Germinal center (tissue), 1 donor: ENCODE results near the gene AGAP1.

ENCODE experiments used
- DNase-seq: peaks from one replicate; pipeline ENCODE4 v3.0.0; 2012; ENCODE audit warnings: mixed read lengths, low spot score

The AGAP1 gene

DNA sequence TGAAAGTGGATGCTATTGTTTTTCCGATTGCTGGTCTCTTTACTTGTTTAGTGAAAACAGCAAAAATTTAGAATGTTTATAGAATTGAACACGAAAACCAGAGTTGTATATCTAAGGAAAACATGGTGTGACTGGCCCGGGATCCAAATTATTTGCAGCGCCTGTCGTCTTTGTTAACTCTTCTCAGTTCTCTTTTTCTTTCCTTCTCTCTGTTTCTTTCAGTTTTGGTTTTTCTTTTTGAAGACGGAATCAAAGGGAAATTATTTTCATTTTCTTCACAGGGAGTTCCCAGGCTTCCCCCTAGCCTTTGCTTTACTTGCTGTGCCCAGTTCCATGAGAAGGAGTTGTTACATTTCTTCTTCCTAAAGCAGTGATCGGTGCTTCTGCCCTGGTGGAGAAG is 76.0 kb downstream of the AGAP1 start:
- DNase-seq, result no peak

DNA sequence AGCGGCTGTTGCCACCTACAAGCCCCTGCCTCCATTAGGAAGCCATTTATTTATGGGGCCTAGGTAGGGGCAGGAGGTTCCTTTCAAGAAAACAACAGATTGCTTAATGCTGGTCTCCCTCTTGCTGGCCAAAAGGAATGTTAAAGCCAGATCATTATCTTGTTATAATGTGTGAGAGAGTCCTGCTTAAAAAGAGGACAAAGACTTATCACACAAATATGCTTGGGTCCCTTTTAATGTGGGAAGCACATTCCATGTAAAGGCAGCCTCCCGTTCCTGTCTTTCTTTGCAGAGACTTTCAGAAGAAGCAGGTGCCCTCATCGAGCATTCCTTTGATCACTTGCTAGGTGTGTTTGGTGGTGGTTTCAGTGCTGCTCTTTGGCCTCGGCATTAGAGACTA is 76.4 kb downstream of the AGAP1 start:
- no peak for DNase-seq

- no peak for DNase-seq
These were observed 77.3 kb downstream of the AGAP1 start for GRCh38 chr2:235570966-235571692.

- DNase-seq, result no peak
These were observed 78.7 kb downstream of the AGAP1 start for GRCh38 chr2:235572592-235572991.

DNA sequence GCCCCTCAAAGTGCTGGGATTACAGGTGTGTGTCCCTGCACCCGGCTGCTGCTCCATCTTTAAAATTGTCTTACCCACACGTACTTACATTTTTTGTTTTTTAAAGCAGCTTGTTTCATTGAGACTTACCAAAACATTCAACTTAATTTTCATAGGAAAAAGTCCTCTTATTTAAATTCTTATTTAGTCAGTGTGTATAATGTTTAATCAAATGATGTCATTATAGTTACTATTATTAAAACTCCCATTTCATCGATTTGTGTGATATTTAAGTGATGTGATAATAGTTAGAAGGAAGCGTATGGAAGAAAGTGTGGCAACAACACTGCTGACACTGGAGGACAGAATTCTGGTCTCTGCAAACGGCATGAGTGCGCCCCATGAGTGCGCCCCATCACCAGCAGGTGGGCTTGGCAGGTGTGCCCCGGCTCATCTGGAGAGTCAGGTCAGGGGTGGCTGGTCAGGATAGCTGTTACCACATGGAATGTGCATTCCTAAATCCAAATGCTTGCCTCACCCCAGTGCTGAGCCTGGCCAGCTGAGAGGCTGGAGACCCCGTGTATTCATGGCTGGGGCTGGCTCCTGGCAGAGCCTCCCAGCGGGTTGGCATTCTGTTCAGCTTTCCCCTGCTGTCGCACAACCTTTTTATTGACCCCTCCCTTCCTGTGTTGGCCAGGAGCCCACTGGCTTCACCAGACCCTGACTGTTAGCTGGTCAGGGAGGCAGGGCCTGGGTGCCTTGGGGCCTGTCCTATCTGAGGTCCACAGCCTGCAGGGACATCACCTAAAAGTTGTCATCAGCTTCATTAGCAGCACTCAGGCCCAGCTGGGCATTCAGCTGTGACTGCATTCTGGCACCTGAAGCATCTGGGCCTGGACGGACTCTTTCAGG is 79.7 kb downstream of the AGAP1 start:
- DNase-seq, result no peak

- no peak for DNase-seq
These were observed 81.6 kb downstream of the AGAP1 start for GRCh38 chr2:235575431-235575830.

DNA sequence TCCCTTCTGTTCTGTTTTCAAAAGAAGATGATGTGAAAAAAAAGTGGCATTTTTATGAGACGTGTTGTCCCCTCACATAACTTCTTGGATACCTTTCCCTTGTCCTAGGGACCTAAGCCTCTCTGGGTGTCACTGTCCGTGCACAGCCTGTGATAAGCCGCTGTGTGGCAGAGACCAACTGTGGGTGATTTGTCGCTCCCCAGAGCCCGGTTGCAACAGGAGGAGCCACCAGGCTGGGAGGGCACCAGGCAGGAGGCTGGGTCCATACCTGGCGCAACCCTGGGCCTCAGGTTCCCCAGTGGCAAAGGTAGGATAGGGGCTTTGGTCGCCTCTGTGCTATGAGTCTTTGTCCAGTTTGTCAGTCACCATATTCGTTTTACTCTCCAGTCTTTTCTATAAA is 82.1 kb downstream of the AGAP1 start:
- DNase-seq, result no peak

DNA sequence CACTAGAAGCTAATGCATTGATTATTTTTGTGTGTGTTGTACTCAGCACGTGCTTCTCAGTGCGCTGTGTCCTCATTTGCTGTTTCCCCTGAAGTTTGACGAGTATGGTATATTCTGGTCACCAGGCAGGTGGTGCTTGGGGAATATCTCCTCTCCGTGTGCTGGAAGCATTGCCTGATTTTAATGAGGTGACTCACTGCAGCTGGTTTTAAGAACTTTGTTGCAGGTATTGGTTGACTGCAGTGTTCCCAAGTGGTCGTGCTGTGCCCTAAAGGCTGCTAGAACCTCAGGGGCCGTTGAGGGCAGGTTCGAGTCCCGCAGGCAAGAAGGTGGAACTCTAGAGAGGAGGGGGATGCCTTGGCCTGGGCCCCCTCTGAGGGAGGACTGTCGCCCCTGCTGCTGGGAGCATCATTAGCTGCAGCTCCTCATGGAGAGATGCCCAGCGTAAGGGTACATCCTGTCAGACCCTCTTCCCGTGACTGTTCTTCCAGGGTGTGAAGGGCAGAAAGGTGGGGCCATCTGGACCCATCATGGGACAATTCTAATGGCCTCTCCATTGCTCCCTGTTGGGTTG is 82.6 kb downstream of the AGAP1 start:
- no peak for DNase-seq

DNA sequence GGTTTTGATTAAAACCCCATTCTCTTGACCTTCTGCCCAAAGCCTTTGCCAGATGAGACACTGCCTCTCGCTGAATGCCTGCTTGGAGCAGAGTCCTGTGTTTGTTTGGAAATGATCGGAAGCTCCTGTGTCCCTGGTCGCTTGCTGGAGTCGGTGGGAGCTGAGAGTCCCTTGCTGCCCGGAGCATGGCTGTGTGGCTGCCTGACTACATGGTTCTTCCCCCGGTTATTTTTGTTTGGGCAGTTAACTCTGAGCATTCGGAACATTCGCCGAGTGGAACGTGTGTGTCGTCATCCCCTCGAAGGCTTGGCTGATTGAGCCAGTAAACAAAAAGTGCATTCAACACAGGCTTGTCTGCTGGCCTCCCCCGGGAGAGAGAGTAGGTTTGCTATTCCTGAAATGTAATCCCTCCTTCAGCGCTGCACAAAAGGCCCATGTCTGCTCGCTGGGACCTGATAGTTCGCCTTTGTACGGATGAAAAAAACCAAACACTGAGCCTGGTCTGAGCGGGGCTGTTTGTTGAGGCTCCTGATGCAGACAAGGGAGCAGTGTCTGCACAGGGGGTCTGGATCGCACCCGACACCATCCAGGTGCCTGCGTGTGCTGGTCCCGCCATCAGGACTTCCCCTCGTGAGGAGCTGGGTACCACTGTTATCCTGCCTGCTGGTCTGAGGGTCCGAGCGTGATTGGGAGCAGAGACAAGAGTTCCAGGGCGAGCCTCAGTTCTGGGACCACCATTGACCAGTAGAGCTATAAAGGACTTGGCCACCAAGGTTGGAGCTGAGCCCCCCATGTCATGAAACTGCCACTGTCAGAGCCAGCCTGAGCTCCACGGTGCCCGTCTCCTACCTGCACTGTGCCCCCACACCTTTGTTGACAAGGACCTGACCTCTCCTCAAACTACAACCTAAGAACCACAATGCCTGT is 83.8 kb downstream of the AGAP1 start:
- DNase-seq, result no peak

DNA sequence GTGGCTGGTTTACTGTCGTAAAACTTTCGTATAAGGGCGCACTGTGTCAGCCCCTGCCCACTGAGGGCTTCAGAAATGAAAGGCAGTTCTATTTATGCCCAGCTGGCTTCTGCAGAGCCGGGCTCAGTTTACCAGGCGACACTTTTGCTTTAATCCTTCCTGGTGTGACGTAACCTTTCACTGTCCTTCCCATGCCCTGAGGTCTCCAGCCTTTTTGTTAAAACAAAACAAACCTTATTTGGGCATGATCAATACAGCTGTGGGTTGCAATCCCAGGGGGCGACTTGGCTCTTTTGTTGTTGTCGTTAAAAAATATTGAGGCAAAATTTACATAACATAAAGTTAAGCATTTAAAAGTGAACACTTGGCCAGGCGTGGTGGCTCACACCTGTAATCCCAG is 85.3 kb downstream of the AGAP1 start:
- DNase-seq, result no peak

GRCh38 chr2:235580426-235581157 is 86.7 kb downstream of the AGAP1 start:
- DNase-seq, result no peak

- no peak for DNase-seq
These were observed 88.3 kb downstream of the AGAP1 start for GRCh38 chr2:235582081-235582686.

DNA sequence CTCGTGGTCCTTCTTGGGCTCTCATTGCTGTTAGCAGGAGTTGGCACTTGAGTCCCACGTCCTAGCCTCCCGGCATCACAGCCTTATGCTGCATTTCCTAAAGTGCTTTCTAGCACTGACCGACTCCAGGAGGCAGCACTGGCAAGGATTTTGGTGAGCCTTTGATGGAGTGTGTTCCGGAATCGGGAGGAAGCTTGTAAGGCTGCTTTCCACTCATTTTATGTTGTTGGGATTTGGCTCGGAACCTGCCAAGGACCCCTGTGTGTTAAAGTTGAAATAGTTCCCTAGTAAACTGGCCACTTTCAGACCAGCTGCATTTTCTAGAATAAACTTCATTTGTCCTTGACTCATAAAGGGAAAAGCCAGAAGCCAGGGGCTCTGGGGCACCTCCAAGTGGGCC is 88.9 kb downstream of the AGAP1 start:
- no peak for DNase-seq

GRCh38 chr2:235583144-235583543 is 89.3 kb downstream of the AGAP1 start:
- no peak for DNase-seq

DNA sequence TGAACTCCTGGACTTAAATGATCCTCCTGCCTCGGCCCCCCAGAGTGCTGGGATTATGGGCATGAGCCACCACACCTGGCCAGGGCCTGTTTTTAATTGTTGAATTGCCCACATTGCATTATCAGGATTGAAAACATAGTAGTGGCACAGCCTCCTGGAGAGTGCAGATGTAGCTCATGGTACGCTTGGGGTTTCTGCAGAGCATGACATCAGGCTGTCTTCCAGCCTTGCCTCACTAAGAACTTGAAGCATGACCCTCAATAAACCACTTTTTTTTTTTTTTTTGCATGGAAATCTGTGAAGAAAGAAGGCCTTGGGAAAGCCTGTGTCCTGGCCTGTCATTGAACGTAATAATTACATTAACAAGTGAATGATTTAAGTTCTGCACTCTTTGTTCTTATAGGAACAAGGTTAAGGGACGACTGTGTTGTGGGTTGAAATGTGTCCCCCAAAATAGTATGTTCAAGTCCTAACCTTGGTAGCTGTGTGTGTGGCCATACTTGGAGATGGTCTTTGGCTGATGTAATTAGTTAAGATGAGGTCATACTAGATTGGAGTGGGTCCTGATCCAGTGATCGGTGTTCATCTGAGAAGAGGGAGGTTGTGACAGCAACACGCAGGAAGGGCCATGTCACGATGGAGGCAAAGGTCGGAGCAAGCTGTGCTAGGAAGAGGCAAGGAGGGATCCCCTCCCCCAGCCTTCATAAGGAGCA is 90.2 kb downstream of the AGAP1 start:
- no peak for DNase-seq

- DNase-seq, result no peak
These were observed 90.8 kb downstream of the AGAP1 start for GRCh38 chr2:235584638-235585007.

- no peak for DNase-seq
These were observed 93.4 kb downstream of the AGAP1 start for GRCh38 chr2:235587202-235587601.

DNA sequence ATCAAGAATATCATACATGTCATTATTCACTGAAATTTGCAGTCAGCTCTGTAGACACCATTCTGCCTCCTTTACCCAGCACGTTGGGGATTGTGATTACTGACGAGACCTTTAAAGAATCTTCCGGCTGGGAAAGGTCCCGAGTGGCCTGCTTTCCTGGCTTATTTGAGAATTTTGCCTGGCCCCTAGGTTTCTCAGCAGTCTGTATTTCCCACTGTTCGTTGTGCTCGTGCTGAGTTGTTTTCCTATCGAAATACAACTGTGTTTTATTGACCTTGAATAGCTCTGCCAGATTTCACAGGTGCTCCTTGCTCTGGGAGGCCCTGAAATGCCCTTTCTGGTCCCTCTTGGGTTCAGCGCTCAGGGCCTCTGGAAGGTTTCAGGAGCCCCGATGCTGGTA is 94.9 kb downstream of the AGAP1 start:
- no peak for DNase-seq

DNA sequence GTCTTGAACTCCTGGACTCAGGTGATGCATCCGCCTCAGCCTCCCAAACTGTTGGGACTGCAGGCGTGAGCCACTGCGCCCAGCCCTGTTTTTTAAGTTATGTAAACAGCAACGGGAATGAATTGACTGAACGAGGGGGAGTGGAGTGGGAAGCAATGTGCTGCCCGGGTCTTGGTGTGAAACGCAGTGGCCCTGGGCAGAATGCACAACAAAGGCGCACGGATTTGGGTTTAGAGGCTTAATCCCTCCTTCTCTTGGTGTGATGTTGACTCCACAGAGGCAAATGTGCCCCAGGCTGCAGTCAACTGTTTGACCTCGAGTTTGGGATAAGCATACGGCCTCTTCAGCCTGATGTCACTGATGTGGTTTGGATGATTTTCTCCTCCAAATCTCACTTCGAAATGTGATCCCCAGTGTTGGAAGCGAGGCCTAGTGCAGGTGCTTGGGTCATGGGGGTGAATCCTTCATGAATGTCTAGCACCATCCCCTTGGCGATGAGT is 97.4 kb downstream of the AGAP1 start:
- DNase-seq, result no peak

DNA sequence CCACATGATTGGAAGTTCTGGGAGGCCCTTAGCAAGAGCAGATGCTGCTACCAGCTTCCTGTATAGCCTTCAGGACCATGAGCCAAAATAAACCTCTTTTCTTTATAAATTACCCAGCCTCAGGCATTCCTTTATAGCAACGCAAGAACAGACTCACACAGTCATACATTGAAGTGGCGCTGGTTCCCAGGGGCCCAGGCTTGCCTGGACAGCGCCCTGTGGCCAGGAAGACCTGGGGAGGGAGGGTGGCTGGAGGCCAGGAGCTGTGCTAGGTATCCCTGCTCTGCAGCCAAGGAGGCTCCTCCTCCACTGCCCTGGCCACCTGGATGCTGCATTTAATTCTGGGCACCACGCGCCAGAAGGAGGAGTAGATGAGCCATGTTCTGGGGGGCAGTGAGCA is 98.1 kb downstream of the AGAP1 start:
- no peak for DNase-seq
